ENCODE data around the gene GPC6.

DNA sequence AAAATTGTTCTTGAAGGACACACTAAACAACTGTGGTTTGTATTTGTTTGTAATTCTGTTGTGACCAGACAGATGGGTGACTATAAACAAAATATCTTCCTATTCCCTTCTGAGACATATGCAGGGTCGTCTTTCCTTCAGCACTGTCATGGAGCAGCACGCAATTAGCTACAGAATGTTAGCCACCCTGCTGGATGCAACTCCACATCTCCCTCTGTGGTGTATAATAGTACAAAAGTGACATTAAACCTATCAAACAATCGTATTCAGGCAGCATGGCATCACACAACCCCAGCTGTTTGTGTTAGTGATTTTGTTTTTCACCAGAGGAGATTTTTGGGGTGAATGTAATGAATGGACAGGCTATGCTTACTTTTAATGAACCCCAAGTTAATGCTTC lies 146.2 kb downstream of the GPC6 start:
- TF ChIP-seq, protein P1, sequence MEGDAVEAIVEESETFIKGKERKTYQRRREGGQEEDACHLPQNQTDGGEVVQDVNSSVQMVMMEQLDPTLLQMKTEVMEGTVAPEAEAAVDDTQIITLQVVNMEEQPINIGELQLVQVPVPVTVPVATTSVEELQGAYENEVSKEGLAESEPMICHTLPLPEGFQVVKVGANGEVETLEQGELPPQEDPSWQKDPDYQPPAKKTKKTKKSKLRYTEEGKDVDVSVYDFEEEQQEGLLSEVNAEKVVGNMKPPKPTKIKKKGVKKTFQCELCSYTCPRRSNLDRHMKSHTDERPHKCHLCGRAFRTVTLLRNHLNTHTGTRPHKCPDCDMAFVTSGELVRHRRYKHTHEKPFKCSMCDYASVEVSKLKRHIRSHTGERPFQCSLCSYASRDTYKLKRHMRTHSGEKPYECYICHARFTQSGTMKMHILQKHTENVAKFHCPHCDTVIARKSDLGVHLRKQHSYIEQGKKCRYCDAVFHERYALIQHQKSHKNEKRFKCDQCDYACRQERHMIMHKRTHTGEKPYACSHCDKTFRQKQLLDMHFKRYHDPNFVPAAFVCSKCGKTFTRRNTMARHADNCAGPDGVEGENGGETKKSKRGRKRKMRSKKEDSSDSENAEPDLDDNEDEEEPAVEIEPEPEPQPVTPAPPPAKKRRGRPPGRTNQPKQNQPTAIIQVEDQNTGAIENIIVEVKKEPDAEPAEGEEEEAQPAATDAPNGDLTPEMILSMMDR (IDR thresholded peaks at IDR 0.05): no peak
- TF ChIP-seq EZH2 (IDR thresholded peaks at IDR 0.05) (no peak), EZH2phosphoT487 (IDR thresholded peaks at IDR 0.05) (no peak)

All from neural progenitor cell (in vitro differentiated cells).